IMR-90 (cell line): Measurements from ENCODE around the gene CAT. TPM values are rescaled to one million over a fixed set of nuclear protein-coding genes. Genes with fewer than 3 reads are reported as not detected.

Experiments
- ATAC-seq: fragments of 200-7000 bp; cut with Tn5 transposase; 2 replicates; pipeline ENCODE4 v1.9.1; 2020; ENCODE audit warnings: low read depth, mild to moderate bottlenecking, moderate library complexity
- BruUV-seq: library from RNA; stranded (reverse); fragments of 400-500 nt; replicated peaks from 2 replicates; lab custom pipeline; 2021; lab: Mats Ljungman, UMichigan
- CTCF ChIA-PET: fragments of 300-600 bp; formaldehyde crosslinking; extraction: SDS; loops from one replicate; lab custom pipeline; 2021; ENCODE audit warnings: antibody characterized with exemption; lab: Yijun Ruan, JAX
- POLR2A ChIA-PET: fragments of 300-600 bp; sonication (Branson Sonifier 250); formaldehyde crosslinking; loops from one replicate; lab custom pipeline; 2022; ENCODE audit warnings: antibody characterized with exemption; ENCODE audit not compliant: unreplicated experiment; lab: Charles Lee
- DNase-seq: peaks from one replicate; pipeline ENCODE4 v3.0.0; 2013
- H2AFZ ChIP-seq: replicated peaks from 2 replicates; pipeline ENCODE3; 2013; ENCODE audit warnings: low read length, mild to moderate bottlenecking; ENCODE audit not compliant: poor library complexity
- H2AK5ac ChIP-seq: 2 replicates; pipeline ENCODE4 v1.6.1; 2013; ENCODE audit warnings: low read depth, low read length, inconsistent platforms
- H2AK9ac ChIP-seq: replicated peaks from 2 replicates; pipeline ENCODE3; 2013; ENCODE audit warnings: mild to moderate bottlenecking, low read depth, low read length, moderate library complexity; ENCODE audit not compliant: poor library complexity
- H2BK120ac ChIP-seq: 2 replicates; pipeline ENCODE4 v1.6.1; 2013; ENCODE audit warnings: low read depth, low read length, inconsistent platforms
- H2BK15ac ChIP-seq: 3 replicates; pipeline ENCODE4 v1.6.1; 2013; ENCODE audit warnings: low read depth, low read length, inconsistent platforms
- H2BK20ac ChIP-seq: 2 replicates; pipeline ENCODE4 v1.6.1; 2013; ENCODE audit warnings: low read depth, mild to moderate bottlenecking, inconsistent platforms, low read length, moderate library complexity
- H2BK5ac ChIP-seq: 2 replicates; pipeline ENCODE4 v1.6.1; 2013; ENCODE audit warnings: mild to moderate bottlenecking, low read depth, low read length, inconsistent platforms; ENCODE audit not compliant: poor library complexity, severe bottlenecking
- H3K14ac ChIP-seq: replicated peaks from 2 replicates; pipeline ENCODE4 v1.6.1; 2013; ENCODE audit warnings: low read depth, low read length, inconsistent platforms
- H3K18ac ChIP-seq: 2 replicates; pipeline ENCODE4 v1.6.1; 2013; ENCODE audit warnings: low read depth, low read length, control low read depth
- H3K23ac ChIP-seq: 2 replicates; pipeline ENCODE4 v1.6.1; 2013; ENCODE audit warnings: low read depth, low read length, inconsistent platforms
- H3K27ac ChIP-seq: 2 replicates; pipeline ENCODE4 v1.5.1; 2013; ENCODE audit warnings: mild to moderate bottlenecking, control low read depth, low read length; ENCODE audit not compliant: insufficient read depth
- H3K27me3 ChIP-seq: 2 replicates; pipeline ENCODE4 v1.6.1; 2013; ENCODE audit warnings: low read length; ENCODE audit not compliant: control insufficient read depth, insufficient read depth
- H3K36me3 ChIP-seq: 2 replicates; pipeline ENCODE4 v1.6.1; 2013; ENCODE audit warnings: low read length, mixed read lengths; ENCODE audit not compliant: control insufficient read depth, insufficient read depth
- H3K4ac ChIP-seq: 2 replicates; pipeline ENCODE4 v1.6.1; 2013; ENCODE audit warnings: low read depth, low read length, inconsistent platforms
- H3K4me1 ChIP-seq: 2 replicates; pipeline ENCODE4 v1.6.1; 2013; ENCODE audit warnings: low read length, mixed read lengths; ENCODE audit not compliant: control insufficient read depth, insufficient read depth
- H3K4me2 ChIP-seq: 2 replicates; pipeline ENCODE4 v1.6.1; 2013; ENCODE audit warnings: low read depth, mild to moderate bottlenecking, control low read depth, low read length, moderate library complexity
- H3K4me3 ChIP-seq: 2 replicates; pipeline ENCODE4 v1.5.1; 2013; ENCODE audit warnings: low read depth, mild to moderate bottlenecking, control low read depth, low read length, moderate library complexity; ENCODE audit not compliant: insufficient read depth
- H3K56ac ChIP-seq: 2 replicates; pipeline ENCODE4 v1.6.1; 2013; ENCODE audit warnings: low read length, inconsistent platforms; ENCODE audit not compliant: insufficient read depth; ENCODE audit errors: extremely low read depth
- H3K79me1 ChIP-seq, 2 experiments: 2 replicates each; pipeline ENCODE4 v1.6.1; 2013; ENCODE audit warnings: low read length in 2 of 2, inconsistent platforms in 1 of 2, low read depth in 1 of 2
- H3K9ac ChIP-seq: 2 replicates; pipeline ENCODE4 v1.6.1; 2013; ENCODE audit warnings: low read depth, low read length, control low read depth
- H3K9me1 ChIP-seq: 2 replicates; pipeline ENCODE4 v1.6.1; 2013; ENCODE audit warnings: low read length, inconsistent platforms; ENCODE audit not compliant: insufficient read depth
- H3K9me3 ChIP-seq: 2 replicates; pipeline ENCODE4 v1.6.1; 2013; ENCODE audit warnings: low read length; ENCODE audit not compliant: control insufficient read depth, insufficient read depth
- H4K20me1 ChIP-seq: 2 replicates; pipeline ENCODE4 v1.6.1; 2013; ENCODE audit warnings: low read length, inconsistent platforms; ENCODE audit not compliant: insufficient read depth
- H4K5ac ChIP-seq: 2 replicates; pipeline ENCODE4 v1.6.1; 2013; ENCODE audit warnings: mild to moderate bottlenecking, low read depth, low read length, control low read depth
- H4K8ac ChIP-seq, 2 experiments: 2 replicates each; pipeline ENCODE4 v1.6.1; 2013; ENCODE audit warnings: low read depth in 2 of 2, low read length in 2 of 2, control low read depth in 1 of 2, inconsistent platforms in 1 of 2
- H4K91ac ChIP-seq: 2 replicates; pipeline ENCODE4 v1.6.1; 2013; ENCODE audit warnings: low read depth, low read length, inconsistent platforms; ENCODE audit not compliant: insufficient read depth
- BHLHE40 ChIP-seq: fragments of 150-350 bp; IDR thresholded peaks from 2 replicates; pipeline ENCODE4 v1.6.1; 2016; ENCODE audit warnings: mild to moderate bottlenecking, low read depth, low read length
- WGBS, 2 experiments: methylation state at CpG; one replicate each; pipeline versions ENCODE4 v1.1.5 to v1.1.7; 2013; ENCODE audit warnings: missing lambda C conversion rate in 2 of 2; ENCODE audit not compliant: insufficient read length in 1 of 2; ENCODE audit errors: extremely low coverage in 2 of 2; 5-methylcytosine and 5-hydroxymethylcytosine counted together
- dilution Hi-C: fragments of 300-500 bp; cut with HindIII; formaldehyde crosslinking; loops from one replicate; pipeline ENCODE4 v1.14.3; 2018; ENCODE audit warnings: low sequenced_read_pairs; ENCODE audit not compliant: unreplicated experiment
- in situ Hi-C: fragments of 300-500 bp; cut with MboI; formaldehyde crosslinking; loops from 3 replicates; pipeline ENCODE4 v1.14.3; 2019; ENCODE audit warnings: low sequenced_read_pairs, inconsistent platforms, mixed read lengths
- intact Hi-C: fragments of 100-400 bp; cut with micrococcal nuclease; formaldehyde crosslinking; loops from 2 replicates; pipeline ENCODE4 v1.10.0; 2022
- polyA plus RNA-seq, 3 experiments: library from polyadenylated mRNA; depleted of rRNA; stranded (reverse); fragments of >200 nt; gene quantifications; 2 replicates each; pipeline ENCODE4 v1.2.3, GENCODE V29; 2012; ENCODE audit warnings: low replicate concordance in 1 of 3
- total RNA-seq: library from RNA; depleted of rRNA; stranded (reverse); fragments of >200 nt; gene quantifications from 2 replicates; pipeline ENCODE4 v1.2.3, GENCODE V29; 2012

The CAT gene
- total and polyA plus RNA-seq, 2 of the 4 experiments (the other 2 are of a cell fraction): 52.5 to 80.5 TPM

GRCh38 chr11:34514597-34514996 is 75.9 kb downstream of the CAT start:
- in situ Hi-C loops (no loop called here), intact Hi-C loops (no loop called here), dilution Hi-C loops (no loop called here)
- Histone ChIP-seq H3K9ac (no peak overlapping the region), H3K9me1 (no peaks in the 10 kb centered on the region), H3K4me3 (no peak overlapping the region), H3K4ac (no peak overlapping the region), H4K20me1 (no peaks in the 10 kb centered on the region), H2BK20ac (no peak overlapping the region), H4K5ac (no peak overlapping the region), H3K9me3 (no peaks in the 10 kb centered on the region), H3K27ac (no peak overlapping the region), H2BK15ac (no peak overlapping the region), H3K23ac (no peak overlapping the region), H2AK9ac (no peak overlapping the region), H3K4me2 (no peak overlapping the region), H2BK120ac (no peak overlapping the region), H3K27me3 (peaks cover 19% of the 10 kb centered on the region), H3K56ac (no peak overlapping the region), H3K18ac (no peak overlapping the region), H3K36me3 (no peaks in the 10 kb centered on the region), H3K4me1 (no peaks in the 10 kb centered on the region), H3K14ac (no peak overlapping the region), H2AK5ac (no peak overlapping the region), H2AFZ (no peak overlapping the region), H4K91ac (no peak overlapping the region), H4K8ac (no peak overlapping the region), H2BK5ac (no peak overlapping the region), H3K79me1 (no peaks in the 10 kb centered on the region)
- BruUV-seq: no TSS peak
- no peak for DNase-seq
- no peak for TF ChIP-seq BHLHE40
- no peak for ATAC-seq
- CTCF ChIA-PET: interaction anchor here (2.1 kb wide), 1 partner anchor 18 kb away, joined by 5 read pairs; no protein-coding TSS in a partner anchor
- POLR2A ChIA-PET: no interaction called here
- WGBS, 2 experiments: no CpG with 5 or more reads among the region's 7 CpGs
